SU-DHL-6 (cell line): ENCODE results near the gene GARIN5B.

Source experiments
- H2AFZ ChIP-seq: fragments of 200-600 bp; sonication (generic); 2 replicates; pipeline ENCODE4 v1.6.1; 2014; ENCODE audit warnings: low read depth, mild to moderate bottlenecking, moderate library complexity, mixed read lengths, antibody characterized with exemption, low read length; ENCODE audit not compliant: severe bottlenecking
- H3F3A ChIP-seq: fragments of 200-600 bp; shearing (Covaris generic); 2 replicates; pipeline ENCODE4 v1.6.0; 2016; ENCODE audit warnings: antibody characterized with exemption, mild to moderate bottlenecking; ENCODE audit not compliant: insufficient read depth
- H3K27ac ChIP-seq: fragments of 200-600 bp; sonication (generic); 2 replicates; pipeline ENCODE4 v1.5.1; 2016; ENCODE audit warnings: low read depth, mild to moderate bottlenecking, low read length, moderate library complexity, mixed read lengths
- H3K27me3 ChIP-seq: fragments of 200-600 bp; sonication (generic), shearing (Covaris generic); 2 replicates; pipeline ENCODE4 v1.6.0; 2014; ENCODE audit warnings: mild to moderate bottlenecking, low read length
- H3K36me3 ChIP-seq: fragments of 200-600 bp; sonication (generic); 2 replicates; pipeline ENCODE4 v1.6.1; 2014; ENCODE audit warnings: mild to moderate bottlenecking, low read length, mixed read lengths
- H3K4me2 ChIP-seq: fragments of 300-600, 200-600 bp; shearing (Covaris generic), sonication (generic); 2 replicates; pipeline ENCODE4 v1.6.0; 2014; ENCODE audit warnings: low read length, low read depth, mild to moderate bottlenecking; ENCODE audit not compliant: poor library complexity, severe bottlenecking
- H3K4me3 ChIP-seq: fragments of 200-600 bp; sonication (generic); 2 replicates; pipeline ENCODE4 v1.5.1; 2014; ENCODE audit warnings: antibody characterized with exemption, low read length, mild to moderate bottlenecking, mixed read lengths; ENCODE audit not compliant: insufficient read depth, poor library complexity, severe bottlenecking
- H3K79me2 ChIP-seq: fragments of 200-600 bp; sonication (generic); 2 replicates; pipeline ENCODE4 v1.6.1; 2014; ENCODE audit warnings: mild to moderate bottlenecking, low read length, moderate library complexity; ENCODE audit not compliant: insufficient read depth
- H3K9ac ChIP-seq: fragments of 200-600 bp; sonication (generic); 2 replicates; pipeline ENCODE4 v1.7.0; 2014; ENCODE audit warnings: mild to moderate bottlenecking, low read length
- H3K9me2 ChIP-seq: fragments of 200-600 bp; sonication (generic); replicated peaks from 2 replicates; pipeline ENCODE4 v1.6.1; 2014; ENCODE audit warnings: low read length; ENCODE audit not compliant: insufficient read depth
- H3K9me3 ChIP-seq: fragments of 200-600 bp; sonication (generic); 2 replicates; pipeline ENCODE4 v1.6.1; 2014; ENCODE audit warnings: low read length, mixed read lengths; ENCODE audit not compliant: insufficient read depth
- H4K20me1 ChIP-seq: fragments of 200-600 bp; sonication (generic); 2 replicates; pipeline ENCODE4 v1.6.1; 2014; ENCODE audit warnings: low read depth, mild to moderate bottlenecking, antibody characterized with exemption, low read length, moderate library complexity, mixed read lengths
- CTCF ChIP-seq: fragments of 200-600 bp; sonication (generic); IDR thresholded peaks from one replicate; pipeline ENCODE4 v1.5.1; 2017; ENCODE audit warnings: antibody characterized with exemption, mild to moderate bottlenecking, low read length, moderate library complexity; ENCODE audit not compliant: insufficient read depth, poor library complexity, severe bottlenecking
- EZH2phosphoT487 ChIP-seq: fragments of 200-600 bp; sonication (generic), shearing (Covaris generic); conservative IDR thresholded peaks from 2 replicates; pipeline ENCODE4 v1.6.1; 2018; ENCODE audit warnings: mild to moderate bottlenecking, antibody characterized with exemption, low read length, moderate library complexity, mixed read lengths

The GARIN5B gene

DNA sequence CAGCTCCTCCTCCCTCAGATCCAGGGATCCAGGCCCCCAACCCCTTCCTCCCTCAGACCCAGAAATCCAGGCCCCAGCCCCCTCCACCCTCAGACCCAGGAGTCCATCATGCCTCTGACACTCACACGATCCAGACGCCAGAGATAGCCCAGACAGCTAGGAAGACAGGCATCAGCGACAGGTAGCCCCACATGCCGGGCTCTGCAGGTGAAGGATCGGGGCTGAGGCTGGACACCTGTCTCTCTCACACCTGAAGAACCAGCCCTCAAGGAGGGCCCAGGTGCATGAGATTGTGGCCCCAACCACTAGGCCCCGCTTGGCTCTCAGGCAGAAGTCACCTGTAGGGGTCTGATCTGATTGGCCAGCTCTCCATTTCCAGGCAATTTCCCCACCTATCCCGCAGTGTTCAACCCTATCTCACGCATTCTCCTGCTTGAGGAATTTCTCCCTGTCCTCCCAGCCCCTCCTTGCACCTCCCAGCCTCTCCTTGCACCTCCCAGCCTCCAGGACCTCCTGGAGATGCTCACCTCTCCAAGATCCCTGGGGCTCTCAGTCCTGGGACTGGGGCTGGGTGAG, 42.1 kb downstream of the GARIN5B start:
- Histone ChIP-seq H3K79me2 (no peaks in the 10 kb centered on the region), H3K9me2 (no peaks in the 10 kb centered on the region), H3K4me2 (no peak overlapping the region), H3K9ac (no peak overlapping the region), H3K36me3 (no peaks in the 10 kb centered on the region), H3K27ac (no peak overlapping the region), H4K20me1 (no peaks in the 10 kb centered on the region), H3K4me3 (no peak overlapping the region), H3F3A (no peaks in the 10 kb centered on the region), H3K27me3 (no peaks in the 10 kb centered on the region), H2AFZ (no peak overlapping the region), H3K9me3 (no peaks in the 10 kb centered on the region)
- TF ChIP-seq CTCF (no peak), EZH2phosphoT487 (no peak)

DNA sequence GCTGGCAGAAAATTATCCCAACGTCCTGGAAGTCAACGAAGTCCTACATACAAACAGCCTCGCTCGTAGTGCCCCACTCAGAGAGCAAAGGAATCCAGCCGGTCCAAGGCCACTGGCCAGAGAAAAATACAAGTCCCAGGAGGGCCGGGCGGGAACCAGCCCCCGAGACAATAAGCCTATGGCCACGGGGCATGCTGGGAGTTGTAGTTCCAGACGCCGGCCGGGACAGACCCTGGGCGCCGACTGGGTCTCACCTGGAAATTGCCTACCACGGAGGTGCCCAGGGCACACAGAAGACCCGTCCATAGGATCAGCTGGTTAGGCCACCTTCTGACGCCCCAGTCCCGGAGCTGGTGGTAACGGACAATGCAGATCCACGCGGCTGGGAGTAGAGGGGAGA, 43.3 kb downstream of the GARIN5B start:
- no peak overlapping the region for H3K4me2 ChIP-seq
- no peaks in the 10 kb centered on the region for H3K9me3 ChIP-seq
- H3K9me2 ChIP-seq = no peaks in the 10 kb centered on the region
- no peak overlapping the region for H3K27ac ChIP-seq
- H4K20me1 ChIP-seq = no peaks in the 10 kb centered on the region
- TF ChIP-seq EZH2phosphoT487 (no peak), CTCF (no peak)
- no peaks in the 10 kb centered on the region for H3K36me3 ChIP-seq
- no peaks in the 10 kb centered on the region for H3F3A ChIP-seq
- H3K79me2 ChIP-seq = no peaks in the 10 kb centered on the region
- H3K27me3 ChIP-seq = no peaks in the 10 kb centered on the region
- H3K9ac ChIP-seq = no peak overlapping the region
- no peak overlapping the region for H2AFZ ChIP-seq
- H3K4me3 ChIP-seq = no peak overlapping the region

GRCh38 chr19:55316646-55317045, 46.4 kb downstream of the GARIN5B start:
- Histone ChIP-seq H3K9me2 (no peaks in the 10 kb centered on the region), H4K20me1 (no peaks in the 10 kb centered on the region), H3K79me2 (no peaks in the 10 kb centered on the region), H3K27me3 (no peaks in the 10 kb centered on the region), H3K4me3 (no peak overlapping the region), H3K36me3 (no peaks in the 10 kb centered on the region), H3K9me3 (no peaks in the 10 kb centered on the region), H3F3A (no peaks in the 10 kb centered on the region), H3K4me2 (no peak overlapping the region), H3K27ac (no peak overlapping the region), H2AFZ (no peak overlapping the region), H3K9ac (no peak overlapping the region)
- no peak for TF ChIP-seq EZH2phosphoT487

GRCh38 chr19:55315956-55316525, 47.0 kb downstream of the GARIN5B start:
- H3F3A ChIP-seq = no peaks in the 10 kb centered on the region
- no peaks in the 10 kb centered on the region for H4K20me1 ChIP-seq
- no peaks in the 10 kb centered on the region for H3K9me3 ChIP-seq
- no peak overlapping the region for H3K4me2 ChIP-seq
- no peaks in the 10 kb centered on the region for H3K27me3 ChIP-seq
- H3K9me2 ChIP-seq = no peaks in the 10 kb centered on the region
- no peaks in the 10 kb centered on the region for H3K79me2 ChIP-seq
- H2AFZ ChIP-seq = no peak overlapping the region
- H3K36me3 ChIP-seq = no peaks in the 10 kb centered on the region
- no peak overlapping the region for H3K4me3 ChIP-seq
- TF ChIP-seq CTCF (no peak), EZH2phosphoT487 (no peak)
- H3K9ac ChIP-seq = no peak overlapping the region
- H3K27ac ChIP-seq = no peak overlapping the region
